Transverse colon (tissue), 4 donors: Measurements from ENCODE around the gene ARHGEF4.

ENCODE experiments used
- CTCF ChIP-seq, 5 experiments: fragments of 200-600 bp in 3 of 5; fragments of 450-650 bp in 2 of 5; sonication (generic) in 3 of 5; IDR thresholded peaks; 1 replicate in 2 of 5; 2 replicates in 3 of 5; pipeline ENCODE4 v1.5.1; 2016 to 2017; ENCODE audit warnings: antibody characterized with exemption in 5 of 5, inconsistent platforms in 3 of 5, mild to moderate bottlenecking in 2 of 5, moderate library complexity in 1 of 5
- POLR2AphosphoS5 ChIP-seq, 3 donors: sonication (generic); formaldehyde crosslinking; IDR thresholded peaks; one replicate each; pipeline ENCODE4 v1.6.1; 2016; ENCODE audit warnings: antibody characterized with exemption in 3 of 3

GRCh38 chr2:131046918-131047652, 210.4 kb downstream of the ARHGEF4 start:
- TF ChIP-seq CTCF (IDR thresholded peaks at IDR 0.05) = no peak
- no peak for TF ChIP-seq POLR2AphosphoS5 (IDR thresholded peaks at IDR 0.05)
